Muscle layer of duodenum (tissue), 2 donors: ENCODE results near the gene TESK2.

Source experiments
- H3K27ac ChIP-seq: one replicate; pipeline ENCODE4 v1.7.0; 2013; ENCODE audit warnings: mild to moderate bottlenecking, low read length
- H3K27me3 ChIP-seq: one replicate; pipeline ENCODE4 v1.7.0; 2013; ENCODE audit warnings: low read depth, mild to moderate bottlenecking, control low read depth, low read length
- H3K36me3 ChIP-seq, 2 donors: one replicate each; pipeline ENCODE4 v1.7.0; 2013; ENCODE audit warnings: low read length in 2 of 2, control low read depth in 1 of 2, mild to moderate bottlenecking in 1 of 2; ENCODE audit not compliant: insufficient read depth in 2 of 2, control insufficient read depth in 1 of 2
- H3K4me1 ChIP-seq, 2 donors: one replicate each; pipeline ENCODE4 v1.7.0; 2013; ENCODE audit warnings: low read length in 2 of 2, mild to moderate bottlenecking in 2 of 2, control low read depth in 1 of 2, moderate library complexity in 1 of 2; ENCODE audit not compliant: insufficient read depth in 2 of 2, control insufficient read depth in 1 of 2
- H3K4me3 ChIP-seq, 2 donors: one replicate each; pipeline ENCODE4 v1.7.0; 2013; ENCODE audit warnings: low read length in 2 of 2, low read depth in 1 of 2, mild to moderate bottlenecking in 1 of 2
- H3K9me3 ChIP-seq, 2 donors: one replicate each; pipeline ENCODE4 v1.7.0; 2013; ENCODE audit warnings: low read length in 2 of 2, control low read depth in 1 of 2, mild to moderate bottlenecking in 1 of 2; ENCODE audit not compliant: control insufficient read depth in 1 of 2
- donor health status: healthy.

The TESK2 gene

DNA sequence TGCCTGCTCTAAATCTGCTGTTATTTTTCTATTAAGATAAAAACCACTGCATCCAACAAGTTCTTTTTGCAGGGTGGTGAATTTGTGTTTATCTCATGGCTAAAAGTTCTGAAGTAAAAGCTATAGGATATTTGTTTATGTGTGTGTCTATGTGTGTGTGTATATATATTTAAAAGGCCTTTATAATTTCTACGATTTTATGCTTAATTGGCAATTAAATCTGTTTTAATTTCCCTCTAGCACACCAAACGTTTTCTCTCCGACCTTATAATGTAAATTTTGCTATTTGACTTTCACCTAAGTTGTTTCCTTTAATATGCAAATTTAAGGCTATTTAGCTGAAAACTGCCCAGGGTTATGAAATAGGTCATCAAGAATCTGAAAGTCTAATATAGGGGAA, 184.1 kb downstream of the TESK2 start:
- H3K27ac ChIP-seq, result no peak overlapping the region

DNA sequence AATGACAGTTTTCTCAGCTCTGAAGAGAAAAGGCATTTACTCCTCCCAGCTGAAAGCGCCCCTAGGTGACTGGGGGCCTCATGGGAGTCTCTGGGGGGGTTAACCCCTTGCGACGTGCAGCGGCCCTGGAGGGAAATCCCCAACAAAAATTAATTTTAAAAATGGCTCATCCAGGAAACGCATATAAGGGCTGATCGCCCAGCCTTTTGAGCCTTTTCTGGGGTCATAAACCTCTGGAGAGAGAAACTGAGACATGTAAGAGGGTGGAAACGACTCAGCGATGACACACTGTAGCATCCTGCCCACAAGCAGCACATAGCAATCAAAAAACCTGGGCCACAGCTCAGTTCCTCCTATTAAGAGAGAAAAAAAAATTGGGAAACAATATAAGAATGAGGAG, 184.6 kb downstream of the TESK2 start:
- H3K9me3 ChIP-seq, result no peaks in the 10 kb centered on the region
- H3K27ac ChIP-seq, result no peak overlapping the region
- H3K36me3 ChIP-seq, result no peaks in the 10 kb centered on the region
- no peak overlapping the region for H3K4me3 ChIP-seq
- peaks cover 5 to 10% of the 10 kb centered on the region in 2 donors for H3K4me1 ChIP-seq
- H3K27me3 ChIP-seq, result no peaks in the 10 kb centered on the region

More for the DNA sequence above, 184.1 kb downstream of the TESK2 start:
- Histone ChIP-seq H3K27me3 (no peaks in the 10 kb centered on the region), H3K36me3 (no peaks in the 10 kb centered on the region), H3K4me1 (peaks cover 5 to 10% of the 10 kb centered on the region in 2 donors), H3K9me3 (no peaks in the 10 kb centered on the region), H3K4me3 (no peak overlapping the region)

DNA sequence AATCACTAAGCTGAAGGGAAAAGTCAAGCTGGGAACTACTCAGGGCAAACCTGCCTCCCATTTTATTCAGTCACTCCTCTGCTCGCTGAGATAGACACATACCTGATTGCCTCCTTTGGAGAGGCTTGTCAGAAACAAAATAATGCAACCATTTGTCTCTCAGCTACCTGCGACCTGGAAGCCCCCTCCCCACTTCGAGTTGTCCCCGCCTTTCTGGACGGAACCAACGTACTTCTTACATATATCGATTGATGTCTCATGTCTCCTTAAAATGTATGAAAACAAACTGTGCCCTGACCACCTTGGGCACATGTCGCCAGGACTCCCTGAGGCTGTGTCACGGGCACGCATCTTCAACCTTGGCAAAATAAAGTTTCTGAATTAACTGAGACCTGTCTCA, 185.7 kb downstream of the TESK2 start:
- Histone ChIP-seq H3K36me3 (no peaks in the 10 kb centered on the region), H3K27me3 (no peaks in the 10 kb centered on the region), H3K9me3 (no peaks in the 10 kb centered on the region), H3K4me1 (peaks cover 5 to 10% of the 10 kb centered on the region in 2 donors), H3K4me3 (no peak overlapping the region), H3K27ac (no peak overlapping the region)

GRCh38 chr1:45304311-45305081, 186.5 kb downstream of the TESK2 start:
- Histone ChIP-seq H3K4me1 (peaks cover 5 to 10% of the 10 kb centered on the region in 2 donors), H3K4me3 (peak overlapping the region; percentile 65 to 71), H3K36me3 (no peaks in the 10 kb centered on the region), H3K27me3 (no peaks in the 10 kb centered on the region), H3K27ac (peak overlapping the region; percentile 92), H3K9me3 (no peaks in the 10 kb centered on the region)

- Histone ChIP-seq H3K4me3 (peak overlapping the region; percentile 65 to 71), H3K36me3 (no peaks in the 10 kb centered on the region), H3K9me3 (no peaks in the 10 kb centered on the region), H3K27me3 (no peaks in the 10 kb centered on the region), H3K4me1 (peaks cover 5 to 10% of the 10 kb centered on the region in 2 donors), H3K27ac (peak overlapping the region; percentile 92)
These were observed 187.2 kb downstream of the TESK2 start for GRCh38 chr1:45303520-45304310.

- Histone ChIP-seq H3K36me3 (no peaks in the 10 kb centered on the region), H3K27ac (no peak overlapping the region), H3K9me3 (no peaks in the 10 kb centered on the region), H3K27me3 (no peaks in the 10 kb centered on the region), H3K4me1 (peaks cover 5 to 10% of the 10 kb centered on the region in 2 donors), H3K4me3 (peak overlapping the region in 1 of 2 donors; percentile 71)
These were observed 188.3 kb downstream of the TESK2 start for GRCh38 chr1:45302505-45303150.

DNA sequence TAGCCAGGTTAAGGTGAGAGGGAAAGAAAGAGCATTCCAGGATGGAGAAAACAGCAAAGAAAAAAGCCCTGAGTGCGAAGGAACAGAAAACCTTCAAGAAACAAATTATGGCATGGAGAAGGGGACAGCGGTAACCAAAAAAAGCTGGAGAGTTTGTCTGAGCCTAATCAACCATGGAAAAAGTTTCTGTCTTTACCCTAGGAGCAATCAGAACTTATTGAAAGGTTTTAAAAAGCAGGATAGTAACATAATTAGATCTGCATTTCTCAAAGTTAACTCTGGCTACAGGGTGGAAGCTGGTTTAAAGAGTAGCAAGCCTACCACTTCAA, 190.3 kb downstream of the TESK2 start:
- Histone ChIP-seq H3K9me3 (no peaks in the 10 kb centered on the region), H3K4me1 (peaks cover 5 to 10% of the 10 kb centered on the region in 2 donors), H3K4me3 (no peak overlapping the region), H3K36me3 (no peaks in the 10 kb centered on the region), H3K27me3 (no peaks in the 10 kb centered on the region), H3K27ac (no peak overlapping the region)

DNA sequence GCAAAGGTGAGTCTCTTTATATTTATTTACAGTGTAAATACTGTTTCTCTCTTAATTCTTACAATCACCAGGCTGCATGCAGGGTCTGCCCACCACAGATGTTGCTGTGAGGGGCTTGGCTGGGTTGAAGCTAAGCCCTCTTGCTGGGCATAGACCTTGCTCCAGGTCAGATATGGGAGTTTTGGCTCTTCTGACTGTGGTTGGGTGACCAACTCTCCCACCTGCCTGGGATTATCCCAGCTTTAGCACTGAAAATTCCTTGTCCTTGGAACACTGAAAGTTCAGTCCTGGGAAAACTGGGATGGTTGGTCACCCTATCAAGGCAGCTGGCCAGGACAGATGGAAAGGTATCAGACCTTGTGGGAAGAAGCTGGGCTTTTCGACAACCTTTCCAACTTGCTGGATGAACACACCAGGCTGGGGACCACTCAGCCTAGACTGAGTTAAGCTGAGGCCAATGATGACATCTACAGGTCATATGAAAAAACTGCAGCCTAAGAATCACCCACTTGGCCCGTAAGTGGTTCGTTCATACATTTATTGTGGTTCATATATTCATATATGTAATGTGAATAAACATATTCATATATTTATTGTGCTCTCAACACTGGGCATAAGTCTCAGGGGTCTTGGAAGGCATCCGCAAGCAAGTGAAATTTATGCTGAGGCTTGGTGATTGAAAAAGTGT, 190.8 kb downstream of the TESK2 start:
- Histone ChIP-seq H3K27ac (no peak overlapping the region), H3K4me1 (peaks cover 5 to 10% of the 10 kb centered on the region in 2 donors), H3K4me3 (no peak overlapping the region), H3K9me3 (no peaks in the 10 kb centered on the region), H3K36me3 (no peaks in the 10 kb centered on the region), H3K27me3 (no peaks in the 10 kb centered on the region)

GRCh38 chr1:45299296-45299695, 191.7 kb downstream of the TESK2 start:
- no peaks in the 10 kb centered on the region for H3K9me3 ChIP-seq
- H3K27me3 ChIP-seq, result no peaks in the 10 kb centered on the region
- peaks cover 0 to 3% of the 10 kb centered on the region in 2 donors for H3K4me1 ChIP-seq
- H3K4me3 ChIP-seq, result no peak overlapping the region
- H3K36me3 ChIP-seq, result no peaks in the 10 kb centered on the region
- no peak overlapping the region for H3K27ac ChIP-seq

DNA sequence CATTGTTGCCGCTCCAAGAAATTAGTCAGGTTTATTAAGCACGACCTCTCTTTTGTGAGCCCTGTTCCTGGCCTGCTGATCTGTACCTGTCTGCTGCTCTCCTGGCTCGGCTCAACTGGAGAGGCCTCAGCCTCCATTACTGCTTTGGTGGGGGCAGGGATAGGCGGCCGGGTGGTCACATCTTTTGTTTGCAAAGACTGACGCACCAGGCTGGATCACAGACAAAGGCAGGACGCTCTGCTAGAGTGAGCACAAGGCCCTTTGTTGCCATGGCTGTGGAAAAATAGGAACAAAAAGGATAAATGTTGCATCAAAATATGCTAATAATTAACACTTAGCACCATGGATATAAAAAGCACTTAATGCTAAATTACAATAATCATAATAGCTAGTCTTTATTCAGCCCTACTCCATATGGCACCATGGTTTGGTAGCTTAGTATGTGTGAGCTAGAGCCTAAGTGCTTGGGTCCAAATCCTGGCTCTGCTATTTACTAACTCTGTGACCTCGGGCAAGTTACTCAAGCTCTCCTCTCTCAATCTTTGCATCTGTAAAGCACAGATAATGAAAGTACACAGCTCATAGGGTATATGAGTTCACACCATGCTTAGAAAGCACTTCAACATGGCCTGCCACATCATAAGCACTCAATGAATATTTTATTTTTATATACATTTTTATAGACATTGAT, 193.2 kb downstream of the TESK2 start:
- no peaks in the 10 kb centered on the region for H3K4me1 ChIP-seq
- H3K27ac ChIP-seq, result no peak overlapping the region

More for the DNA sequence above, 193.2 kb downstream of the TESK2 start:
- H3K9me3 ChIP-seq, result no peaks in the 10 kb centered on the region
- no peaks in the 10 kb centered on the region for H3K36me3 ChIP-seq
- no peaks in the 10 kb centered on the region for H3K27me3 ChIP-seq
- H3K4me3 ChIP-seq, result no peak overlapping the region
